Cortex of kidney (tissue), 1 donor: Measurements from ENCODE around the gene TMEM269.

Experiments used
- DNase-seq: peaks from one replicate; lab custom pipeline; 2025; lab: John Stamatoyannopoulos, UW

TMEM269 gene, protein sequence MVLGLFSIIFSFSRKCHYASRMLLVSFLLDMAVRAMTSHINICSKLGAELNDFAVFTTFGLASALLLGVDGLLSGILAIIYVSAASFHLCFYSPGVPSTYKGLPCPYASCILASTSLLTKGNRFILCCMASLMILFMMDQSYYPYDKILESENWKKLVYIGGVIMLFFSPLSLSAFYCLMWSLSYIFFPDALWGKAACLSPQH

GRCh38 chr1:42784946-42785693 is at the start of gene TMEM269:
TMEM269 (plus strand) TSS chr1:42784991; CDS start chr1:42789894, 4,903 bp downstream.
- DNase-seq, result no peak

DNA sequence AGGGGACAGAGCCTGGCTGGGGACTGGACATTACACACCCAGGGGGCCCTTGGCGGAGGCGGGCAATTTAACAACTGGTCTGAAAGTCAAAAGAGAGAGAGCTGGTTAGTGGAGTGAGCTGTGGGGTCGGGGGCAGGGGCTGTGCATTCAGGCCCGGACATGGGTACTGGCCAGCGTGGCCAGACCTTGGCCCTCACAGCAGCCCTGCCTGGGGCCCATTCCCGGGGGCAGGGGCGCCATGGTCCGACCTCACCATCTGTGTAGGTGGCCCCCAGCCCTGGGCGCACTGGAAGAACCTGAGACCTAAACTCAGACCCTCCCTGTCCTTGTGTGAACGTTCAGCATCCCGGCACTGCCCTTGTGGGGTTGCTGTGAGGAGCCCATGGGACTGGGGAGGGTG is 49.7 kb upstream of the TMEM269 start:
- no peak for DNase-seq

DNA sequence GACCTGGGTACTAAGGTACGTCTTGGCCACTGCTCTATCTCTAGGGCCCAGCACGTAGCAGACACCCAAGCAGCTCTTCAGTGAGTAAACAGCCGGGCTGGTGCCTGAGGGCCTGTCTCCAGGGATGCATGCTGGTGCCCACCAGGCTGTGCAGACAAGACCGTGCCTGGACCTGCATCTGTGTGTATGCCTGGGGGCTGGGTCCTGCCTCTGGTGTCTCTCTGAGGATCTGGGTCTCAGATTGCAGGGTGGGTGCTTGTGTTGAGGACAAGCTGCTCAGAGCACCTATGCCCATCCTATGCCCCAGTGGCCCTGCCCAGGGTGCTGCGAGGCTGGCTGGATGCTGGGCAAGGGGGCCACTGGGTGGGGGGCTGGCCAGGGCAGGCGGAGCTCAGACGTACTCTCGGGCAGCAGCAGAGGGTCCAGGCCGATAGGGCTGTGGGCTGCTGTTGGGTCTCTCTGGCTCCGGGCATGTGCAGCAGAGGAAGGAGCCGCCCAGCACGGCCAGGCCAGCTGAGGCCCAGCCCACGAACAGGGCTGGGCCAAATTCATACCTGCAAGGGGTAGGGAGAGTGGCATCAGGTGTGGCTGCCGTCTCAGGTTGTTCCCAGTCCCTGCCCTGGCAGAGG is 49.2 kb upstream of the TMEM269 start:
- DNase-seq, result no peak

DNA sequence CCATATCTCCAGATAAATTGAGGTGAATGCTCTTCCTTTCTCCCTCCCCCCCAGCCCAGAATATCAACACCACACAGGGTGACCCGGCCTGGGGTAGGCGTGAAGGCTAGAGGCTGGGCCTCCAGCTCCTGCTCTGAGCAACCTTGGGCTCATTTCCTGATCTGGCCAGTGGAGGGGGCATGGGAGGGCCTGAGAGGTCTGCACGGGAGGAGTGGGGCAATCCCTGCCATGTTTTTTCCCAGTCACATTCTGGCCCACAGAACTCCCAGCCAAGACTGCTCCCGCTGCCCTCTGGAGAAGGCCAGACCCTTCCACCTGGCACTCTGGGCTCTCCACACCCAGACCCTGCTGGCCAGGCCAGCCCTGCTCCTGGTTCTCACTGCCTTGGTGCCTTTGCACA is 48.6 kb upstream of the TMEM269 start:
- no peak for DNase-seq

DNA sequence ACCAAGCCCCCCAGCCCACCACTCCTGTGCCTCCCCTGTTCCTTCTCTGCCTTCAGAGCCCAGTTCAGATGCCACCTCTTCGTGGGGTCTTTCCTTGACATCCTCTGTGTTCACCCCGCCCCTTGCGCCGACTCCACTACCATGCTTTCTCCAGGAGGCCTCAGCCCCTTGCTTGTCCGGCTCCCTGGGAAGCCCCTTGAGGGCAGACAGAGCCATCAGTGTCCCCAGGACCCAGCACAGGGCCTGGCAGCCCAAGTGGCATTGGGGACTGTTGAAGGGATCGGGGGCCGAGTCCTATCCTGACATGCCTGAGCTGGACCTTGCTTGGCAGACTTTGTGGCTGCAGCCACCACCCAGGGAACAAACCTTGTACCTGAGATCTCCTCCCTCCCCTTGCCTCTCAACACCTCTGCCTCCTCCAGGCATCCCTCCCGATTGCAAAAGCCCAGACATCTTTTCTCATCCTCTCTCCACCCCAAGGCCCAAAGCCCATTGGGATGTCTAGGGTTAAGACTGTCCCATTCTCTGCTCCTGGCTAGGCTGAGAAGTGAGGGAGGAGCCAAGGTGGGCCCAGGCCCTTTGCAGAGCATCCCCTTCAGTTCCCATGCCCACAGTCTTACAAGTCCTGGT is 48.1 kb upstream of the TMEM269 start:
- DNase-seq, result no peak

DNA sequence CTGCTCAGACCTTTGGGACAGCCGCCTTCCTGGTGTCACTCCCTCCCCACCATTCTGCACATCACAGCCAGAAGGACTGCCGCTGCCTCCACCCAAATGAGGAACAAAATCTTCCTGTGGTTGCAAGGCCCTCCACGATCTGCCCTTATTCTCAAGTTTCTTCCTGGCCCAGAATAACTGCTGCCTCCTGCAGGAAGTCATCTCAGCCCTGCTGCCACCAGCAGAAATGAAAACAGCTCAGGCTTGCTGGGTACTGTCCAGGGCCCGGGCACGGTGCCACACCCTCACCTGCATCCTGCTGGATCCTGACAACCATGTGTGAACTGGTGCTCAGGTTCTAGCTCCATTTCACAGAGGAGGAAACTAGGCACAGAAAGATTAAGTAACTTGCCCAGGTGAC is 47.5 kb upstream of the TMEM269 start:
- no peak for DNase-seq

DNA sequence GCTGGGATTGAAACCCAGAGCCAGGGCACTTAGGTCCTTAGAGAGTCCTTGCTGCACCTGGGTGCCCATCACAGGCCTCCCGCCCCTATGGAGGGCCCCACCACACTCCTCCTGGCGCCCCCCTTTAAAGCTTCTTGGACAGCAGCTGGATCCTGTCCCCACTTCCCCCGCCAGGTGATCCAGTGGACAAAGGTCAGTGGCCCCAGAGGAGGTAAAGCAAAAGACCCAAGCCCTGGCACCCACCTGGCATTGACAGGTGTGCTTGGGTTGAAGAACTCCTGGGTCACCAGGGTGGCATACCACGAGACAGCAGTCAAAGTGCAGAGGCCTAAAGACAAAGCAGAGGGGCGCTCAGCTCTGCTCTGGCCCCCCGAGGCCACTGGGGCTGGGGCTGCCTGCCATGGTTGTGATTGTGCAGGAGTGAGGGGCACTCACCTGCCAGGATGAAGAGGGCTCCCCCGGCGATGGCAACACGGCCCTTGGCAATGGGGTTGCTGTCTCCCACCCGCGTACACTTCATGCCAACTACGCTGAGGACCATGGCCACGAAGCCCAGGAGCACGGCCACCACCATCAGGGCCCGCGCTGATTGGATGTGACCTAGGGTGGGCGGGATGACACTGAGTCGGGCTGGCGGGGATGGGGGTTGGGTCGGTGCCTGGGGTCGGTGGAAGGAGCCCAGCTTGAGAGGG is 46.7 kb upstream of the TMEM269 start:
- no peak for DNase-seq

GRCh38 chr1:42738678-42739226 is 46.0 kb upstream of the TMEM269 start:
- DNase-seq, result no peak

DNA sequence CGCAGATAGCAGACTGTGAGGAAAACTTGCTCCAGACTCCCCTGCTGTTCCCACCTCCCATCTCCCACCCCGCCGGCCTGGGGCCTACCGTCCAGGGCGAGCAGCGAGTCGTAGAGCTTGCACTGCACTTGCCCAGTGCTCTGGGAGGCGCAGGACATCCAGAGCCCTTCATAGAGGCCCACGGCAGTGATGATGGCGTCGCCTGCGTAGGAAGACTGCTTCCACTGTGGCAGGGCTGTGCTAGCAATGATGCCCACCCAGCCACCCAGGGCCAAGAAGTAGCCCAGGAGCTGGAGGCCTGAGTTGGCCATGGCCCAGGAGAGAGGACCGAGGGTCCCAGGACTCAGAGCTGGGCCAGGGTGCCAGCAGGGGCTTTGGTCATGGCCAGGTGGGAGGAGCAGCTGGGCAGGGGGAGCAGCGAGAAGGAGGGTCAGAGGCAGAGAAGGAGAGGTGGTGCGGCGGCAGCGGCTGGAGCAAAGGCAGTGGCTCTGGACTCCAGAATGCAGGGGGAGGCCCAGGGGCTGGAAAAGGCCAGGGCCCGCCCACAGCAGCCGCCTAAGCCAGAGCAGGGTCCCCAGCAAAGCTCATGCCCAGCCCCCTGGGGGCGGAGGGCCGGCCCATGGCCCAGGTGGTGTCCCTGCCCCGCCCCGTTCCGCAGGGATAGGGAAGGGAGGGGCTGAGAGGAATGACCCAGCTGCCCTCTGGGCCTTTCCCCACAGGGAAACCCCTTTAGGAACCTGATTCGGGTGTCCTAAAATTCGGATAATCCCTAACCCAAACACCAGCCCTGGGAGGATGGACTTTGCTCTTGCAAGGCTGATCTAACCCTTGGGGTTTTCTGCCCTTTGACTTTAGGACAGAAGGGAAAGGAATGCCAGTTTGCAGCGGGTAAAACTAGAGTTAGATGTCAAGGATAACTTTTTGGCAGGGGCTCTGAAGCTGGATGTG is 44.8 kb upstream of the TMEM269 start, which contains the start of gene CLDN19:
CLDN19 (minus strand) TSS at position 484 of the 948 bp plus-strand sequence; CDS start at position 311, 173 bp downstream.
- DNase-seq, result no peak

- DNase-seq, result no peak
These were observed 43.8 kb upstream of the TMEM269 start for GRCh38 chr1:42740851-42741580.

DNA sequence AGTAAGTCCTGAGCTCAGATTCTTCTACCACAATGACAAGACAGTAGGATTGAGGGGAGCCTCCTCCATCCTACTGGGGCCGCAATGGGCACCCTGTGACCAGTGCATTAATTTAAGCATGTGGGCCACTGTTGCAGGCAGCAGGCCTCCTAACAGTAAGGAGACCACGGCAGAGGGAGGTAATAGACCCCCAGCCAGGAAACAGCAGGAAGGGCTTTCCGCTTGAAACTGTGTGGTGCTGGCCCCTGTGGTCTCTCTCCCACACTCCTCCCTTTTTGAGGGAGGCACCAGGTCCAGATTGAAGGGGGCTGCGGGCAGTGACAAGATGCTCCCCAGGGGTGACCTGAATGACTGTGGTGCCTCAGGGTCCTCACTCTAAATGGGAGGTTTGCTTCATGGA is 43.1 kb upstream of the TMEM269 start:
- DNase-seq, result no peak

DNA sequence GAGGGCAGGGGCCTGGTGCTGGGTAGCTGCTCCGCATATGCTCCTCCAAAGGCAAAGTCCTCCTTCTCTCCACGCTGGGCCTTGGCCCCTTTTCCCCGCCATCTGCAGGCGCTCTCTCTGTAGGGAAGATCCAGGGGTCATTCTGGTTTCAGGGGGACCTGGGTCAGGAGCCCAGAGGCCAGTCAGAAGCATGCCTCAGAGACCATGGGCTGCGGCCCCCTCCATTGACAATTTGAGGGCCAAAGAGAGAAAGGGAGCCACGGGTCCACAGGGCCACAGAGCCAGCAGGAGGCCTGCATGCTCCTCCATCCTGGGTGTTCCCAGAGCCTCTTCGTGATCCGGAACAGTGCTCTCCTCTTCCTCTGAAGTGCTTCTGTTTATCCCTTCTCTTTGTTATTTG is 42.6 kb upstream of the TMEM269 start:
- no peak for DNase-seq

- DNase-seq, result no peak
These were observed 42.0 kb upstream of the TMEM269 start for GRCh38 chr1:42742617-42743316.

- DNase-seq, result no peak
These were observed 41.3 kb upstream of the TMEM269 start for GRCh38 chr1:42743317-42744147.

DNA sequence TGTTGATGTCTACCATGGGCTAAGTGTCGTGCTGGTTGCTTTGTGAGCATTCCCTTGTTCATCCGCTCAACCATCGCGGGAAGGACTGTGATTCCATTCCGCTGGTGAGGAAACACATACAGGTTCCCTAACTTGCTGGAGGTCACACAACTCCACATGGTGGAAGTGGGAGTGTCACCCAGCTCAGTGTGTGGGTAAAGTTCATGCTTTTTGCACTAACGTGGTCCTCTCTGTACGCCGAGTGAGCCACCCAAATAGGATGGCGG is 40.7 kb upstream of the TMEM269 start:
- DNase-seq, result no peak

DNA sequence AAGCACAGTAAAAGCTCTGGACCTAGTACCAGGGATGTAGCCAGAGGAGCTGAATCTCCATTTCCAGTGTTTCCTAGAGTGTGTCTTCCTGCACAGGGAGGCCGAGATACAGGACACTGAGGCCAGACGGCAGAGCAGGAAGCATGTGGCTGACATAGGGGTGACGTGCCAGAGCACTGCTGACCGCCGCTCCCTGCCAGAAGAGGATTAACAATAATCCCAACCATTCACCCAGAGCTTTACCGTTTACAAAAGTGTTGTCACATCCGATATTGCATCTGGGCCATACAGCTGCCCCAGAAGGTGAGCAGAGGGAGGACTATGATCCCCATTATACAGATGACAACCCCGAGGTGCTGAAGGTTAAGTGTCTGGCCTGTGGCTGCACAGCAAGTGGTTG is 38.9 kb upstream of the TMEM269 start:
- no peak for DNase-seq

GRCh38 chr1:42746436-42747105 is 38.2 kb upstream of the TMEM269 start:
- no peak for DNase-seq

GRCh38 chr1:42747125-42747524 is 37.7 kb upstream of the TMEM269 start:
- no peak for DNase-seq
